Measurements from ENCODE around the gene PUS10.
"Not testable (repeated sequence)": the region's sequence is repeated elsewhere in the genome, so short reads cannot be mapped to it uniquely, and the experiment has no call there.

PUS10 gene, protein sequence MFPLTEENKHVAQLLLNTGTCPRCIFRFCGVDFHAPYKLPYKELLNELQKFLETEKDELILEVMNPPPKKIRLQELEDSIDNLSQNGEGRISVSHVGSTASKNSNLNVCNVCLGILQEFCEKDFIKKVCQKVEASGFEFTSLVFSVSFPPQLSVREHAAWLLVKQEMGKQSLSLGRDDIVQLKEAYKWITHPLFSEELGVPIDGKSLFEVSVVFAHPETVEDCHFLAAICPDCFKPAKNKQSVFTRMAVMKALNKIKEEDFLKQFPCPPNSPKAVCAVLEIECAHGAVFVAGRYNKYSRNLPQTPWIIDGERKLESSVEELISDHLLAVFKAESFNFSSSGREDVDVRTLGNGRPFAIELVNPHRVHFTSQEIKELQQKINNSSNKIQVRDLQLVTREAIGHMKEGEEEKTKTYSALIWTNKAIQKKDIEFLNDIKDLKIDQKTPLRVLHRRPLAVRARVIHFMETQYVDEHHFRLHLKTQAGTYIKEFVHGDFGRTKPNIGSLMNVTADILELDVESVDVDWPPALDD

DNA sequence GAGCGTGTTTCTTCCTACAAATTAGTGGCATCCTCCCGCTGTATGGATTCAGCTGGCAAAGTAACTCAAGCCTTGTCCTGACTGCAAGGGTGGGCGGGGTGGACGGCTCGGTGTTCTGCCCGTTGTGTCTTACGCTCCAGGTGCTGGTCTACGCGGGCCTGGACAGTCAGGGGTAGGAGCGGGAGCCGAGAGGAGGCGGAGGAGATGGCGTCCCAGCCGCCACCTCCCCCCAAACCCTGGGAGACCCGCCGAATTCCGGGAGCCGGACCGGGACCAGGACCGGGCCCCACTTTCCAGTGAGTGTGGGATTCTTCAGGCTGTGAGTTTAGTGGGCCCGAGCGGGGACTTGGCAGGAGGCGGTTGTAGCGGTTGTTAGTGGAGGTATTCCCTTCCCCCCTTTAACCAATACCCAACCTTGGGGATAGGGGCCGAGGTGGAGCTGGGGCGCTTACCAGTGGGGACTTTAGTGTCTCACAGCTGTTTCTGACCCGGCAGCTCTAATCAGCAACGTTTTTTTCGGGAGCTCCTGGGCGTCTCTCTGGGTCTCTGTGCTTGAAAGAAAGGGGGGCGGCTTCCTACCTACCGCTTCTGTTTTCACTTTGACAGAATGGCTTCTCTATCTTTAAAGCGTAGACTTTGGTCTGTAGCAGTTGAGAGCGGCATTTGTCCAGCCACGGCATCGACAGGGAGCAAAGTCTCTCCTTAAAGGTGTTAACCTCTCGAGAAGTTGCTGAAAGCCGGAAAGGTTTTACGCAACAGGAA is at the start of gene PUS10, which contains the start of gene PEX13:
TSS of gene PUS10 (minus strand) at position 700 of the 762 bp plus-strand sequence. CDS start 6,365 bp downstream, outside the sequence.
TSS of gene PEX13 (plus strand) at position 165 of the 762 bp plus-strand sequence. CDS start at position 205, 40 bp downstream.
- DNase-seq: peak; percentile 76

DNA sequence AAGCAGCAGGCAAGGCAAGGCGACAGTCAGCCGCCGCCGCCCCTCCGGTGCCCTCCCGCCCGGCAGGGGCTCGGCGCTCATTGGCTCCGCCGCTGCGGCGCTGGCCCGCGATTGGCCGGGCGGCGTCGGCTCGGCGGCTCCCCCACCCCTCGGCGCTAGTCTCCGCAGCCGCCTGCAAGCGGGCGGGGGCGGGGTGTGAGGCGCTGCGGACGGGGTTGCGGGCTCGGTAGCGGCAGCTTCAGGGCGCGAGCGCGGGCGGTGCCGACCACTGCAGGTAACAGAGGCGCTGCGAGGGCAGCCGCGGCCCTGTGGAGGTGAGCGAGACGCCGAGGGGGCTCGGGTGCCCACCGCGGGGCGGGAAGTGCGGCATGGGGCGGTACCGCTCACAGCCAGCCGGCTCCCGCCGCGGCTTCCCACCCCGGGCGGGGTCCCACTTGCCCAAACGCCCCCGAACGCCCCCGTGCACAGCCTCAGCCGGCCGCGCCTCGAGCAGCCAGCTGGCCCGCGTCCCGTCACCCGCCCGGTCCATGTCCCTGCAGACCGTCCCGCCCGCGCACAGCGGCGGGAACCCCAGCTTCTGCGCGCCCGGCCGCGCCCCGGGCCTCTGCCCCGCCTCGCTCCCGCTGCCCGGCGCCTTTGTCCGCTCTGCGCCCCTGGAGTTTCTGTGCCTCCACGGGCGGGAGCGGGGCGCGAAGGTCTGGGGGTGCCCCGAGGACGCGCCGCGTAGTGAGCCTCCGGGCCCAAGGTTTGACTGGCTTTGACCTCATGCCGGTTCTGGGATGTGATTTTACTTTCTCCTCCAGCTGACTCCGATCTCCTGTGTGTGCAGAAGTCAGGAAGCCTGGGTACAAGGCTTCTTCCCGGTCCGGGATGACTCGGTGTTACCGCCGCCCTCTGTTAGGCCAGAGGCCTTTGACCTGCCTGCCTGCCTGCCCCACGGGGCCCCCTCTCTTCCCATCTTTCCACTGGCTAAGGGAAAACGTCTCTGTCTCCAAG is 48.0 kb upstream of the PUS10 start, which contains the start of gene SANBR:
TSS of gene SANBR (plus strand) at position 158 of the 996 bp plus-strand sequence. CDS start 4,480 bp downstream, outside the sequence.
- DNase-seq: peak; percentile 86

DNA sequence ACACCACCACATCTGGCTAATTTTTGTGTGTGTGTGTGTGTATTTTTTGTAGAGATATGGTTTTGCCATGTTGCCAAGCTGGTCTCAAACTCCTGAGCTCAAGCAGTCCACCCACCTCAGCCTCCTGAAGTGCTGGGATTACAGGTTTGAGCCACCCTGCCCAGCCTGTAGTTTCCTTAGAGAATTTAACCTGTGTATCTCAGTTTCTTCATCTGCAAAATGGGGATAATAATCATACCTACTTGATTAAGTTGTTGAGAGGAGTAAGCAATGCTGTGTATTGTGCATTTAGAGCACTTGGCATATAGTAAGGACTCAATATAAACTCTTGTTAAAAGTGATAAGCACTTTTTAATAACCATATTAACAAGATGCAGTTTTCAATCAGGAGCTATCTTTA is 41.3 kb upstream of the PUS10 start:
- no peak for DNase-seq

DNA sequence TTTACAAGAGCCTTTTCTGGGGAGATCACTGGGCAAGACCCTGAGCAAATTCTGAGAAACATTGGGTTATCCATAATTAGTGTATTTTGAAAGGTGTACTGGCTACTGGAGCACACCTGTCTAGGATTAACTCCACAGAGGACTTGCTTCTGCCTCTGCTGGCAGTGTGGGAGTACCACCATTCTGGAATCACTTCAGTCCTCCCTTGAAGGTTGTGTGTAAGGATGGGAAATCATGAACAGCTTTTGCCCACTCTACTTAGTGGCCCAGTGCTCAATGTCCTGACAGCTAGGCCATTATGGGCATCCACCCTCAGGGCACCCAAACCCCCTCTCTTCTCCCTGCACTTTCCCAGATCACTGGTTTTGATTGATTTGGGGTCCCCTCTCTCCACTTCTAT is 39.5 kb upstream of the PUS10 start:
- DNase-seq: no peak

DNA sequence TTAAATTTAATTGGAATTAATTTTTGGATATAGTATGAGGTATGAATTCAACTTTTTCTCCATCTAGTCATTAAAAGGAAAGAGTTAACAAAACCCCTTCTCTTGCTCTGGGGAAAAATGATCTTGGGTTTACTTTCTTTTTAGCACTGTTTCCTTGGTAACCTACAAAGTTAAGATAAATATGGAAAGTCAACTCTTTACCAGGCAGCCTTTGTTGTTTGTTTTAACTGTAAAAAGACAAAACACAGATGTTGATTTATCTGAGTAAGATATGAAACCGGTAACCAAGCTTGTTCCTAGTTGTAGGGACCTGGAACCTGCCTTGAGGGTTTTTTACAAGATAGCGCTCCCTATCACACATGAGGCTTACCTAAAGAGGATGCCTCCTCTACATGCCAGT is 37.5 kb upstream of the PUS10 start:
- no peak for DNase-seq

DNA sequence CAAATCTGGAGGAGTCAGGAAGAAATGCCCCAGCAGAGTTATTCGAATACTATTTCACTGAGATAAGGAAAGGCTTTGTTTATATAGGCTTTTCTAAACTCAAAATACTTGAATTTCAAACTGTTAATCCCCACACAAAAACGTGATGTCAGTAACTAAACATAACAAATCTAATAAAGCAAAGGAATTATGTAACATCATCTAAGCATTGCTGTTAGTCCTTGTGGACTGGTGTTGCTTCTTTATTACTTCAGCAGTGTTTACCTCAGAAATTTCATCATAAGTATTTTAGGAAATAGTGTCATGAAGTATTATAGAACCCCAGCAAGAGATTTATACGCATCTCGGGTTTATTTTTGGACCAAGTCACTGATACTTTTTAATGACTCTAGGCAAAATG is 27.9 kb upstream of the PUS10 start:
- no peak for DNase-seq

DNA sequence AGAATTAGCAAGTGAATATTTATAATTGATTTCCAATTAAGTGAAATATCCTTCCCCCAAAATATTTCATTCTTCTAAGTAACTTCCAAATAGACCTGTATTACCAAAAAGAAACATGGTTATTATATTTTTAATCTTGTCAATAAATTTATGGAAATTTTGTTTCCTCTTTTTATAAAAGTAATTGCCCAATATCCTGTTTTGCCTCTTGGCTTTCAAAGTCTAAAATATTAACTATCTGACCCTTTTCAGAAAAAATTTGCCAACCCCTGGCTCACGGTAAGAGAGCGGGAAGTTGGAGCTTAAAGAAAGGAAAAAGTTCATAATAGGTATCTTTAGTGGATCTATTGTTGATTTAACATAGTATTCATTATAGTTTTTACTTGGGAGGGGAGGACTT is 27.2 kb upstream of the PUS10 start:
- DNase-seq: no peak

DNA sequence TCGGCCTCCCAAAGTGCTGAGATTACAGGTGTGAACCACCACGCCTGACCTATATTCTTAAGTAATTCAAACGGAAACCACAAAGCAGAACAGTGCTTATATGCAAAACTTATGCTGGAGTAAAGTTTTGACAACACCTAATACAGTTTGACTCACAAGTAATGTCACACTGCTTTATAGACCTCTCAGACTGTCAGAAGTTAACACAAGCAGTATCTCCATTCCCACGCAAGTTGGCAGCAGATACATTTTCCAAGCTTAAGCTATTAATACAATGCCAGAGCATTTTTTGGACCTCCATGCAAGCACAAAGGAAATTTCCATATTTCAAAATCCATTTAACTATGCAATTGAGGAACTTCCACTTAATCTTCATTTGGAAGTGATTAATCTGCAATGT is 26.6 kb upstream of the PUS10 start:
- no peak for DNase-seq

DNA sequence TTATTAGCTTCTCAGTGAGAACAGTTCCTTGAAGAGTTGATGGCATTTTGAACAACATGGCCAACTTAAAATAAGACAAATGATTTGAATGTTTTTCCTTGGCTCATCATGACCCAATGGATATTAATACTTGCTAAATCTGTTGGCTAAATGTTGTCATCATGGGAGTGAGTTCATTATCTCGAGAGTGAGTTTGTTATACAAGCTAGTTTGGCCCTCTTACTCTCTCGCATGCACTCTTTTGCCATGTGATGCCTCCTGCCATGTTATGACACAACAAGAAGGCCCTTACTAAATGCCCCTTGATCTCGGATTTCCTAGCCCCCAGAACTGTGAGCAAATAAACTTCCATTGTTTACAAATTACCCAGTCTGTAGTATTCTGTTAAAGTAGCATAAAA is 24.8 kb upstream of the PUS10 start:
- no peak for DNase-seq

DNA sequence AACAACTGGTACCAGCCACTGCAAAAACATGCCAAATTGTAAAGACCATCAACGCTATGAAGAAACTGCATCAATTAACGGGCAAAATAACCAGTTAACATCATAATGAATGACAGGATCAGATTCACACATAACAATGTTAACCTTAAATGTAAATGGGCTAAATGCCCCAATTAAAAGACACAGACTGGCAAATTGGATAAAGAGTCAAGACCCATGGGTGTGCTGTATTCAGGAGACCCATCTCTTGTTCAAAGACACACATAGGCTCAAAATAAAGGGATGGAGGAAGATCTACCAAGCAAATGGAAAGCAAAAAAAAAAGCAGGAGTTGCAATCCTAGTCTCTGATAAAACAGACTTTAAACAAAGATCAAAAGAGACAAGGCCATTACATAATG is 18.6 kb upstream of the PUS10 start:
- not testable (repeated sequence) for DNase-seq

DNA sequence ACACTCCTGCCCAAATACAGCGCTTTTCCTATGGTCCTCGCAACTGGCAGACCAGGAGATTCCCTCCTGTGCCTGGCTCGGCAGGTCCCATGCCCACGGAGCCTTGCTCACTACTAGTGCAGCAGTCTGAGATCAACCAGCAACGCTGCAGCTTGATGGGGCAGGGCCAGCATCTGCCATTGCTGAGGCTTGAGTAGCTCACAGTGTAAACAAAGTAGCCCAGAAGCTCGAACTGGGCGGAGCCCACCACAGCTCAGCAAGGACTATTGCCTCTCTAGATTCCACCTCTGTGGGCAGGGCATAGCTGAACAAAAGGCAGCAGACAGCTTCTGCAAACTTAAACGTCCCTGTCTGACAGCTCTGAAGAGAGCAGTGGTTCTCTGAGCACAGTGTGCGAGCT is 16.5 kb upstream of the PUS10 start:
- not testable (repeated sequence) for DNase-seq

DNA sequence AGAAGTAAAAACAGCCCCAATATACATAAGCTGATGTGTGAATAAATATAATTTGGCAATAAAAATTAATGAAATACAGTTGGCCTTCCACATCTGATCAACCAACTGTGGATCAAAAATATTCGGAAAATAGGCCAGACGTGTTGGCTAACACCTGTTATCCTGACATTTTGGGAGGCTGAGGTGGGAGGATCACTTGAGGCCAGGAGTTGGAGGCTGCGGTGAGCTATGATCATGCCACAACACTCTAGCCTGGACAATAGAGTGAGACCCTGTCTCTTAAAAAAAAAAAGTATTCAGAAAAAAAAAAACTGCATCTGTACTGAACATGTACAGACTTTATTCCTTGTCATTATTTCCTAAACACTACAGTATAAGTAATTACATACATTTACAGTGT is 11.5 kb upstream of the PUS10 start:
- DNase-seq: no peak

DNA sequence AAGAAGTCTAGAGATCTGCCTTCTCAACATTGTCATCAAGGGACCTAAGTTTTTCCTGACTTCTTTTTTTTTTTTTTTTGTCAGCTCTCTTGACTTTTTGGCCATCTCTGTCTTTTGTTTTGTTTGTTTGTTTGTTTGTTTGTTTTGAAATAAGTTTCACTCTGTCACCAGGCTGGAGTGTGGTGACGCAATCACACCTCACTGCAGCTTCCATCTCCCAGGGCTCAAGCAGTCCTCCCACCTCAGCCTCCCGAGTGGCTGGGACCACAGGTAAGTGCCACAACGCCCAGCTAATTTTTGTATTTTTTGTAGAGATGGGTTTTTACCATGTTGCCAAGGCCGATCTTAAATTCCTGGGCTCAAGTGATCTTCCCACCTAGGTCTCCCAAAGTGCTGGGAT is 5.6 kb upstream of the PUS10 start:
- no peak for DNase-seq

DNA sequence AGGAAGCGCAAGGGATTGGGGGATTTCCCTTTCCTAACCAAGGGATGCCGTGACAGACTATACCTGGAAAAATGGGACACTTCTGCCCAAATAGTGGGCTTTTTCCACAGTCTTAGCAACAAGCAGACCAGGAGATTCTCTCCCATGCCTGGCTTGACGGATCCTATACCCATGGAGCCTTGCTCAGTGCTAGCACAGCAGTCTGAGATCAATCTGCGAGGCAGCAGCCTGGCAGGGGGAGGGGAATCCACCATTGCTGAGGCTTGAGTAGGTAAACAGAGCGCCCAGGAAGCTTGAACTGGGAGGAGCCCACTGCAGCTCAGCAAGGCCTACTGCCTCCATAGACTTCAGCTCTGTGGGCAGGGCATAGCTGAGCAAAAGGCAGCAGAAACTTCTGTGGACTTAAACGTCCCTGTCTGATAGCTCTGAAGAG is 3.2 kb upstream of the PUS10 start:
- no peak for DNase-seq

DNA sequence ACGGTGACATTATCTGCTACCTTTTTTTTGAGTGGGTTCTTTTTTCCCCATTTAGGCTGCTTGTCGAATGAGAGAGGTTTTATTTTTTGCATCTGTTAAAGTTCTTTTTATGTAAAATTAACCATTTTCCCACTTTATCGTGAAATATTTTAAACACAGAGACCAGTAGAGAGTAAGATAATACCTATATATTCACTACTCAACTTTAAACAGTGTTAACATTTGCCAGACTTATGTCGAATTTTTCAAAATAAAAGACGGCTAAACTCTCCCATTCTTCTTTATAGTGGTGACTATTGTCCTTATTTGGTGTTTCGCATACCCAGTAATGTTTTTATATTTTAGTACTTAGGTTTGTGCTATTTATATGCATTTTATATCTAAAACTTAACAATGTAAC is 743 bp upstream of the PUS10 start:
- DNase-seq: no peak

DNA sequence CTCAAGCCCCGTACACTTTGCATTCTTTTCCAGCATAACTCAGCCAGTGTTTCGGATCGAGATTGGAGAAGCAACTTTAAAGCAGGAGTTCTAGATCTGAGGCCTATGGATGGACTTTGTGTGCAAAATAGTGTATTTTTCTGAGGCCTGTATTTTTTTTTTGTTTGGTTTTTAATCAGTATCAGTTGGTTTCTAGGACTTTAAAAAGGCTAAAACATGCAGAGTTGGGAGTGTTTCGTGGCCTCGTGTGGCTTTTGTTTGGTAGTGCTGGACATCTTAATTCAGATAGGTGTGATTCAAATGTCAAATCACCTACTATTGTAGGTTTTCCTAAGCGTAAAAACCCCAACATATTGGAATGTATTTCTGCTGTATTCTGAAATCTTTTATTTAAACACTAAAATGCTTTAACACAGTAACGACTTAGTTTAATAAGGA is 282 bp upstream of the PUS10 start:
- peak; percentile 54 for DNase-seq

DNA sequence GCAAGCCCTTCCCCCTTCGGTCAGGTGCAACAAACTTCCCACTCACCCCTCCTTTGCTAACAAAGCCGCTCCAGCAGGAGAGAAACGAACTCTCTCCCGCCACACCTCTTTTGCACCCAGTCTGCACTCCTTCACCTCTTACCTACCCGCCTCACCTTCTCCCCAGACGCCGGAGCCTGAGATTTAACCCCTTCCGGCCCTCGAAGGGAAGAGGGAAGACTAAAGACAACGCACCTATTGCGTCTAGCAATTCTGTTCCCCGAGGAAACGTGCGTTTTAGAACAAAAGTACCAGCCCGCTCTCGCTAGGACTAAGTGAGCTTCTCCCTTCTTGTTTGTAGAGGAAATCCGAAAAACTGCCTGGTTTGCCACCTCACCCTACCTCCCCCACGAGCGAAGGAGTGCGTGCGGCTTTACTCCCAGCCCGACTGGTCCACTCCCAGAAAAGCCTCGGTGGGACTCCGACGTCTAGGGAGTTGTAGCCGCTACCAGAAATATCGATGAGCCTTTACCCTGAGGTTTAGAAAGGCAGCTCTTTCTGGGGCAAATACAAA is 976 bp downstream of the PUS10 start:
- peak; percentile 76 for DNase-seq

DNA sequence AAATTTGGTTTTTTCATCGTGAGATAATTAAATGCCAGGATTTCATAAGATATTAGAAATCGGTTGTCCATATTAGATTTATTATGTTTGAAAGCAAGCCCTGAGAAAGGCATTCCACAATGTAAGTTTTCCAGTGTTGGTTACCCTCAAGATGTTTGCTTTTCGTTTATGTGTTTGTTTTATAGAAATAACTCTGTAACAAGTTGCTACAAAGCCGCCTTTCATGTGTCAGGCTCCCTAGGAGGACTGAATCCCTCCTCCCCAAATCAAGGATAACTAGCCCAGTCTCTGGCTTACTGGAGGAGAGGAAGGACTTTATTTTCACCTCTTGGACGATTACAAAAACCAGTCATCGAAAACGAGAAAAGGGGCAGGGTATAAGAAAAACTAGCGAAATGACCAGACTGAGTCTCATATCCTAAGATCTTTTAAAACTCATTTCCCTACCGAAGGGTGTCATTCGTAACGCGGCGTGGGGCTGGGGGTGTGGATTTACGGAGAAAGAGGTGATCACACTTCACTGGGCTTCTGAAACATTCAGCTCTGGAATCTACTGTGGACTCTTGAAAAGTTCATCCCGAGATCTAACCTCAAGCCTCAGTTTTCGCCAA is 1.6 kb downstream of the PUS10 start:
- DNase-seq: no peak

DNA sequence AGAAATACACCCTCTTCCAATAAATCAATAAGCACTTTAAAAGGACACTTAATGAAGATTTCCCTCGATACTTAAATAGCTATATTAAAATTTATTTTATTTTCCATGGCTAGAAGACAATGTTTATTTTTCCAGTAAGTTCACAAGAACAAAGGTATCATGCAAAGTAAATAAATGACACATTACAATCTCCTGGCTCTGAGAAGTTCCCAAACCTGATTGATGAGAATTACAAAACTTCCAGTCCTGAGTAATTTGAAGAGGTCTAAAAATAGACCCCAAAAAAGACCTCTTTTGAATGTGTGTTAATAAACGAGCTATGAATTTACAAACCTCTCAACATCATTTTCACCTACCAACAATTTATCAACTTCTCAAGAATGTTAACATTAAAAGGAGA is 2.1 kb downstream of the PUS10 start:
- no peak for DNase-seq

DNA sequence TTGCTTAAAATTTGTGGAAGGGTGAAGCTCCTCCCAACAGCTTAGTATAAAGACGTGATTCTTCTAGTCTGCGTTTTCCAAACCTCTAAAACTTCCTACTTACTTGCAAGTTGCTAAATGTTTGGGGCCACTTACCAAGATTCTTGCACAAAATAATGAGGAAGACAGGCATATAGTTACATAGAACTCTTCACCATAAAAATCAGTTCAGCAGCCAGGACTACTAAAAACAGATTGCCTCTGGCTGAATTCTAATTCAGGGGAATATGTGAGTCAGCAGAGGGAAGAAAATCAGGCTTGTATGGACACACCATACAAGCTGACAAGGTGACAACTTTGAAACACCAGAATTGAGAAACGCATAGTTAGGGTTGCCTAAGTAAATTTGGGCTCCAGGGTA is 3.3 kb downstream of the PUS10 start:
- DNase-seq: no peak

DNA sequence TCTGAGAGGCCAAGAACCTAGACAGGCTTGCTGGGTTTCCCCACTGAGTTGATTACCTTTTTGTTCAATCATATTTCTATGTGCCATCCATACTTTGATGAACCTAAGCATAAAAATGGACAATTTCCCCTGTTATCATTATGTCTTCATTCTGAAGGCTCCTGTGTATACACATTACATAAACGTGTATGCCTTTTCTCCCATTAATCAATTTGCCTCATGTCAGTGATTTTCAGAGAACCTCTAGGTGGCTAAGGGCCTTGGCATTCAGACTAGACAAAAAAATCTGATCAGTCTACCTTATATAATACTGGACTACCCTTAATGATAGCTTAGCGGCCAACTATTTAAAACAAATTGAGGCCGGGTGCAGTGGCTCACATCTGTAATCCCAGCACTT is 4.7 kb downstream of the PUS10 start:
- no peak for DNase-seq

DNA sequence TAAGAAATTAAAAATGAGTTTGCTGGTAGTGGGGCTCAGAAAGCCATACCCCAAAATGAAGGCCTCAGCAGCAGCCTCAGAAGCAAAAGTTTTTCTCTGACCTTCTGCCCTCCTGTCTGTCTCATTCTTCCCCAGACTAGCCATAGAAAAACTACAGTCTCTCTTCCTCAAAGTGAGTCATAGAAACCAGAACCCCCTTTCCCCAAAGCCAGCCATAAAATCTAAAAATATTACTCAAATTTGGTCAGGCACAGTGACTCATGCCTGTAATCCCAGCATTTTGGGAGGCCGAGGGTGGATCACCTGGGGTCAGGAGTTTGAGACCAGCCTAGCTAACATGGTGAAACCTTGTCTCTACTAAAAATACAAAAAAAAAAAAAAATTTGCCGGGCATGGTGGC is 5.8 kb downstream of the PUS10 start:
- peak; percentile 71 for DNase-seq
